PC-9 (cell line): ENCODE data around the gene ANAPC15.

Experiments used
- EZH2 ChIP-seq: fragments of 200-600 bp; sonication (generic); IDR thresholded peaks from 2 replicates; pipeline ENCODE4 v1.8.0; 2017; ENCODE audit warnings: antibody characterized with exemption, low read depth
- TF ChIP-seq, protein P1 (sequence below): fragments of 200-600 bp; sonication (generic); conservative IDR thresholded peaks from 2 replicates; pipeline ENCODE4 v1.6.1; 2017; ENCODE audit warnings: mixed run types, antibody characterized with exemption, mild to moderate bottlenecking, moderate library complexity

DNA sequence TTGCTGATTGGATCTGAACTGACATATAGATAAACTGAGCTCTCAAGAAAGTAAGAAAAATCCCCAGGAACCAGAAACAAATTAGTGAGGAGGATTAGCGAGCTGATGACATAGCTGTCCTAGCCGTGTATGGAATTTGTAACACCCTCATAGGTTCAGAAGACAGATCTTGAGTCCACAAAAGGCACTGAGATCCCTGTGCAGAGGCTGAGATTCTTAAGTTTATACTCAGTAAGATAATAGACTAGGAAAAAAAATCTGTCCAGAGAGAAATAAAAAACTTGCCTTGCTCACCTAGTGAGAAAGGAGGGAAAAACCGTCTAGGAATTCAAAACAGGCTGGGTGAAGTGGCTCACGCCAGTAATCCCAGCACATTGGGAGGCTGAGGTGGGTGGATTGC is 36.7 kb downstream of the ANAPC15 start:
- TF ChIP-seq, protein P1, sequence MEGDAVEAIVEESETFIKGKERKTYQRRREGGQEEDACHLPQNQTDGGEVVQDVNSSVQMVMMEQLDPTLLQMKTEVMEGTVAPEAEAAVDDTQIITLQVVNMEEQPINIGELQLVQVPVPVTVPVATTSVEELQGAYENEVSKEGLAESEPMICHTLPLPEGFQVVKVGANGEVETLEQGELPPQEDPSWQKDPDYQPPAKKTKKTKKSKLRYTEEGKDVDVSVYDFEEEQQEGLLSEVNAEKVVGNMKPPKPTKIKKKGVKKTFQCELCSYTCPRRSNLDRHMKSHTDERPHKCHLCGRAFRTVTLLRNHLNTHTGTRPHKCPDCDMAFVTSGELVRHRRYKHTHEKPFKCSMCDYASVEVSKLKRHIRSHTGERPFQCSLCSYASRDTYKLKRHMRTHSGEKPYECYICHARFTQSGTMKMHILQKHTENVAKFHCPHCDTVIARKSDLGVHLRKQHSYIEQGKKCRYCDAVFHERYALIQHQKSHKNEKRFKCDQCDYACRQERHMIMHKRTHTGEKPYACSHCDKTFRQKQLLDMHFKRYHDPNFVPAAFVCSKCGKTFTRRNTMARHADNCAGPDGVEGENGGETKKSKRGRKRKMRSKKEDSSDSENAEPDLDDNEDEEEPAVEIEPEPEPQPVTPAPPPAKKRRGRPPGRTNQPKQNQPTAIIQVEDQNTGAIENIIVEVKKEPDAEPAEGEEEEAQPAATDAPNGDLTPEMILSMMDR = no peak
- TF ChIP-seq EZH2 = no peak
